ENCODE data around the gene OR2A2.
"Not testable (repeated sequence)": the region's sequence is repeated elsewhere in the genome, so short reads cannot be mapped to it uniquely, and the experiment has no call there.

OR2A2 gene

GRCh38 chr7:144113651-144114050, 4.3 kb downstream of the OR2A2 start:
- no peak for DNase-seq (ENCODE audit: low spot score)
- no peak for TF ChIP-seq CTCF (IDR thresholded peaks at IDR 0.05; ENCODE audit: extremely low read depth, missing control alignments)

- DNase-seq (ENCODE audit: low spot score), result no peak
- TF ChIP-seq CTCF (IDR thresholded peaks at IDR 0.05; ENCODE audit: extremely low read depth, missing control alignments), result no peak
These were observed 9.0 kb downstream of the OR2A2 start for GRCh38 chr7:144118341-144118740.

- no peak for DNase-seq (ENCODE audit: low spot score)
- TF ChIP-seq CTCF (IDR thresholded peaks at IDR 0.05; ENCODE audit: extremely low read depth, missing control alignments), result no peak
These were observed 13.5 kb downstream of the OR2A2 start, which contains the start of gene OR2A14 for GRCh38 chr7:144122876-144123275. OR2A14 (plus strand) TSS chr7:144123176; CDS start chr7:144129113, 5,937 bp downstream.

- DNase-seq (ENCODE audit: low spot score), result peak; percentile 82
- peak; percentile 87 for TF ChIP-seq CTCF (IDR thresholded peaks at IDR 0.05; ENCODE audit: extremely low read depth, missing control alignments)
These were observed 18.4 kb downstream of the OR2A2 start for GRCh38 chr7:144127714-144128334.

GRCh38 chr7:144129601-144130000, 20.2 kb downstream of the OR2A2 start:
- not testable (repeated sequence) for DNase-seq (ENCODE audit: low spot score)

GRCh38 chr7:144130730-144131129, 21.3 kb downstream of the OR2A2 start:
- no peak for TF ChIP-seq CTCF (IDR thresholded peaks at IDR 0.05; ENCODE audit: extremely low read depth, missing control alignments)
- DNase-seq (ENCODE audit: low spot score), result no peak

GRCh38 chr7:144132262-144132661, 22.9 kb downstream of the OR2A2 start:
- no peak for TF ChIP-seq CTCF (IDR thresholded peaks at IDR 0.05; ENCODE audit: extremely low read depth, missing control alignments)
- DNase-seq (ENCODE audit: low spot score), result no peak

- DNase-seq (ENCODE audit: low spot score), result no peak
- TF ChIP-seq CTCF (IDR thresholded peaks at IDR 0.05; ENCODE audit: extremely low read depth, missing control alignments), result no peak
These were observed 23.9 kb downstream of the OR2A2 start for GRCh38 chr7:144133307-144133706.
